LNCaP clone FGC (cell line): ENCODE results near the gene CCDC197.

ENCODE experiments used
- DNase-seq: peaks from one replicate; pipeline ENCODE4 v3.0.0-alpha.2; 2011; ENCODE audit warnings: low read depth
- H3K4me3 ChIP-seq: 2 replicates; pipeline ENCODE4 v1.5.1; 2011; ENCODE audit warnings: mild to moderate bottlenecking, low read depth, low read length, control low read depth
- CTCF ChIP-seq: IDR thresholded peaks from 2 replicates; pipeline ENCODE4 v1.5.1; 2012; ENCODE audit warnings: mild to moderate bottlenecking; ENCODE audit not compliant: control insufficient read depth, insufficient read depth; ENCODE audit errors: extremely low read depth

CCDC197 gene

GRCh38 chr14:94041551-94042346 lies 44.6 kb downstream of the CCDC197 start:
- H3K4me3 ChIP-seq: no peak overlapping the region
- no peak for DNase-seq
- no peak for TF ChIP-seq CTCF

- H3K4me3 ChIP-seq: no peak overlapping the region
- no peak for DNase-seq
- no peak for TF ChIP-seq CTCF
Observed at GRCh38 chr14:94042433-94043091, 45.5 kb downstream of the CCDC197 start.

DNA sequence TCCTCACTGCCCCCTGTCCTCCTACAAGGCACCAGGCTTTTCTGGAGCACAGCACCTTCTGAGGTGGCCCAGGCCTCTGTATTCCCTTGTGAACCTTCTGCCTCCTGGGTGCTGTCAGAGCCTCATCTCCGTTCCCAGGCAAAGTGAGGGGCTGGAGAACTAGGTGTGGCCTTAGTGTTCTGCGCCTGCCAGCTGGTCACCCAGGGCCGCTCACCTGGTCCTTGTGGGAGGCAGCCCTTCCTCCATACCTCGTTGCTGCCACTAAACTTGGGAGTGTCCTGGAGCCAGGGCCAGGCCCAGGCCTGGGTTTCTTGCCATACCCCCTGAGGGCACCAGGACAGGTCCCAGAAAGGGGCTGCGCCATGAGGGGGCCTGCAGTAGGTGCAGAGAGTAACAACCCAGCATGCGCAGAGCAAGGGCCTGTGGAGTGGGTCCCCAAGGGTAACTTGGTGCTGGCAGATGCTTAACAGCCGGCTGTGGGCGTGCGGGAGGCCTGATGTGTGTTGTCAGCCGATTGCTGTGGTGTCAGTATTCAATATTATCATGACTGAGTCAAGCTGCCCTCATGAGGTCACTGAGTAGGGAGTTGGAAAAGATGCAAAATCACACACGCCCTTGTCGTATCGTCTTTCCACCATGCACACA lies 46.1 kb downstream of the CCDC197 start:
- H3K4me3 ChIP-seq: no peak overlapping the region
- no peak for DNase-seq
- no peak for TF ChIP-seq CTCF

DNA sequence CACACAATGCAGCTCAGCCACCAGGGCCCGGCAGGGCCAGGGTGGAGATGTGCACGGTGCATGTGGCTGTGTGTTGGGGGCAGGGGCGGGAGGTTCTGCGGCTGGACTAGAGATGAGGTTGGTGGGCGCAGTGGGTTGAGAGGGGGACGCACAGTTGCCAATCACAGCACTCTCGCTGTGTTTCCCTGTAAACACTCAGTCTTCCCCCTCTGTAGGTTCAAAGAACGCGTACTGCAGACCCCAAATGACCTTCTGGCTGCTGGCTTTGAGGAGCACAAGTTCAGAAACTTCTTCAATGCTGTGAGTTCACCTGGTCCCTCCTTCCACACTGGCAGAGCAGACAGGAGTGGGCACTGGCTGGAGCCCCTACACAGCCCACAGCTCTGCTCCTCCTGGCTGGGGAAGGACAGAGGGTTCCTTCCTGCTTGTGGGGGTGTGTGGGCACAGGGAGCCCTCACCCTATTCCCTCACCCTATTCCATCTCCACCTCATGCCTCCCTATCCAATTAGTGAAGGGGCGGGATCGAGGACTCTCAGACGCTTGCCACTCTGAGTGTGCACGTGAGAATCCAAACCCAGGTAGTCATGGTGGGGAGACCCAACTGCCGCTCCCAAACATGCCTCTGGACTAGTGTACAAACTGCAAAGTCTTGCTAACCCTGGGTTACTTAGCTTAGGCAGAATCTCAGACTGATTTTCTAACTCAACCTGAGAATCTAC lies 46.8 kb downstream of the CCDC197 start:
- DNase-seq: no peak
- TF ChIP-seq CTCF: no peak
- H3K4me3 ChIP-seq: no peak overlapping the region

GRCh38 chr14:94044476-94045091 lies 47.5 kb downstream of the CCDC197 start:
- TF ChIP-seq CTCF: no peak
- no peak for DNase-seq
- no peak overlapping the region for H3K4me3 ChIP-seq

- H3K4me3 ChIP-seq: no peak overlapping the region
- DNase-seq: no peak
- TF ChIP-seq CTCF: no peak
Observed at GRCh38 chr14:94045101-94045500, 48.0 kb downstream of the CCDC197 start.
